GOT3 (cell line): ENCODE results near the gene GLOD4.
"Not testable (repeated sequence)": the region's sequence is repeated elsewhere in the genome, so short reads cannot be mapped to it uniquely, and the experiment has no call there.

ENCODE experiments used
- DNase-seq: peaks from one replicate; lab custom pipeline; 2025; ENCODE audit warnings: mixed read lengths; lab: John Stamatoyannopoulos, UW

GLOD4 gene

DNA sequence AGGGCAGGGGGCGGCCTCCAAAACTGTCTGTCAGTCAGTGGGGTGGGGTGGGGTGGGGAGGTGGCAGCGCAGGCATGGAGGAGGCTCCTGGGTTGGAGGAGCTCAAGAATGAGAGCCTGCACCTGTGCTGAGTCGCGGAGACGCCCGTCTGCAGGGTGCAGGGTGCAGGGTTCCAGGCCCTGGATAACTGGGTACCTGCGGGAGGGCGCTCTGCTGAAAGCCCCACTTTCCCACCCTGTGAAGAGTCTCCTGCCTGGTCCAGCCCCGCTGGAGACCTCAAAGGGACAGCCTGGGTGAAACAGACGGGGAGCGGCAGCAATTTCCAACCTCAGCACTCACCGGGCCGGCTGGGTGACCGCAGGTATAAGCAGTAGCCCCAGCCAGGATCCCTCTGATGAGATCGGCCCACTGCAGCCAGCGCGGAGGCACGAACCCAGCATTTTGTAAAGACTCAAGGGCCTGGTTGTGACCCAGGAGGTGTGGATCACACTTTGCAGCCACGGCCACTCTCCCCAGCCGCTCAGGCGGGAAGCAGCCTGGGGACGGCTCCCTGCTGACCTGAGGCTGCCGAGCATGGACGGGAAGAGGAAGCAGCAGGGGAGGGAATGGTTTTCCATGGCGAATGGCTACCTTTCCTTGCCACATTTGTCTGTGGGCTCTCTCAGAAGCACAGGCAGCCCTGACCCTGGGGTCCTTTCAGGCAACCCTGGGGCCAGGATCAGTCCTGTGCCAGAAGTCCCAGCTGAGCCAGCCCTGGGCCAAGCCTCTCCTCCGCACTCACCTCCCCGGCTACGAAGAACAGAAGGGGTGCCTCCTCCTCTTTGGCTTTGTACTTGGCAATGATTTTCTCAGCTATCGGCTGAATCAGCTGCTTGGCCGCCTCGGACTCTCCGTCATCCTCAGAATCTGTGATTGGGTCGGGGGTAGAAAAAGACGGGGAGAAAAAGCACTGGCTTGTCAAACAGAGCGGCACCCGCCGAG, 21.1 kb upstream of the GLOD4 start:
- no peak for DNase-seq

DNA sequence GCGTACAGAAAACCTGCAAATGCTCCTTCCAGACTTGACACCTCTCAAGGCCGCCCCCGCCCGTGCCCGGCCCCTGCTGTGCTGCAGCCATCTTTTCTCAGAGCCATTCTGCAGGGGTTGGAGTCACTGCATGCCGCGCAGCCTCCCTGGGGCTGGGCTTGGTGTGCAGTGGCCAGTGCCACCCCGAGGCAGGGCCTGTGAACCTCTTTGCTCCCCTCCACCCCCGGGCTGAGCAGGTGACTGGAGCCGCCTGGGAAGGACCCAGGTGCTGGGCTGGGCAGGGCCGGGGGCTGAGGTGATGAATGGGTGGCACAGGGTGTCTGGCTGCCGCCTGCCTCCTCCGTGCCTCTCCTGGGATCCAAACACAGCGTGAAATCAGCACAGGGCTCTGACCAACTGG, 20.4 kb upstream of the GLOD4 start:
- DNase-seq, result no peak

DNA sequence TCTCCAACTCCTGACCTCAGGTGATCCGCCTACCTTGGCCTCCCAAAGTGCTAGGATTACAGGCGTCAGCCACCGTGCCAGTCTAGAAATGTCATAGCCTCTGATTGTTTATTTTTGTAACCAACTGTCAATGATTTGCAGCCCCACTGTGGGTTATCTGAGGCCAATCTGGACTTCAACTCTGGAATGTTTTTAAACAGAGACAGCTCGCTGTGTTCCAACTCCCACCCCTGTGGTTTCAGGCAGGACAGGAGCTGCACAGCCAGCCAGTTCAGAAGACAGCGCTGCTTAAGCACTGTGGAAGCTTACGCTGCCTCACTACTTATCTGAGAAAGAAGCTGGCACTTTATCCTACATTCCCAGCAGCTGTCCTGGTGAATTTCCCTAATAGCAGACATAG, 19.6 kb upstream of the GLOD4 start:
- no peak for DNase-seq

DNA sequence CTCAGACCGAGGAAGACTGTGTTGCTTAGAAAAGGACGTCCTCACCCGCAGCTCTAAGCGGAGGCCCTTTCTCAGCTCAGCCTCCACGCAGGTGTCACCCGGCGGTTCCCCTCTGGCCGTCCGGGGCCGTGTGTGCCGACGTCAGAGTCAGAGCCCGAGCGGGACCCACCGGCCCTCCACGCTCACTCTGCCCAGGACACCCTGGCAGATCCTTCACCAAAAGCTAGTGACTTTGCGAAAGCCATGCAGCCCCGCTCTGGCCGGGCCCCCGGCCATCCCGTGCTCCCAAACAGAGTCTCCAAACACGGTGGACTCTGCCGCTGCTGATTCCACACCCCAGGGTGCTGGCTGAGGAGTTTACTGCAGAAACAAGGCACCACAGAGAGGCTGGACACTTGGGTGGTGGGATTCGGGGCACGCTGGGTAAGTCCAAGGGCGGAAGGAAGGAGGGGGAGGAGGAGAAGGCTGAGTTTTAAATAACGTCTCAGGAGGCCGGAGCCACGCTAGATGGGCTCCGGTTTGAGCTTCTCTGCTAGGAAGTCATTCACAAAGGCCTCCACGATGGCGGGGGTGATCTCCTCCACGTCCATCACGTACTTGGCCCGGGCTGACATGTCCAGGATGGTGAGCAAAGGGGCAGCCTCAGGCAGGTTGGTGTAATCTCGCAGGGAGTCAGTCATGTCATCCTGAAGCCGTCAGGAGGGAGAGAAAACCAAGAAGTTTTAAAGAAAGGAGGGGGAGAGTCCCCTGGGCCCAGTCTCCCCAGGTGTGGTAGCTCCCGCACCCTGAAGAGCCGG, 18.6 kb upstream of the GLOD4 start:
- no peak for DNase-seq

DNA sequence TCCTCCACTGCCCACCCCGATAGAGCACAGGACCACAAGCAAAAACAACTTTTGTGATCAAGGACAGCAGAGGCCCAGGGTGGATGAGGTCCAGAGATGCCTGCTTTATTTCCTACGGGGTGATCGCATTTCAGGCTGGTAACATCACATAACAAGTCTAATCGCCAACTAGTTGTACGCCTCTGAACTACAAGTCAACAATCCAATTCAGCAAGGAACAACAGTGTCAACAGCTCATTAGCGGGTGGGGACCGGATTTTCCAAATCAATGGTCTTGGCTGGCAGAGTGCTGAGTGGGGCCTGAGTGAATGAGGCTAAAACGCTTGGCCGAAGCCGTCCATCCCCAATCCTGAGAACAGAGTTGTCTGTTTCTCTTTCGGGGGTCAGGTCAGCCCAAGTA, 17.2 kb upstream of the GLOD4 start:
- DNase-seq, result no peak

DNA sequence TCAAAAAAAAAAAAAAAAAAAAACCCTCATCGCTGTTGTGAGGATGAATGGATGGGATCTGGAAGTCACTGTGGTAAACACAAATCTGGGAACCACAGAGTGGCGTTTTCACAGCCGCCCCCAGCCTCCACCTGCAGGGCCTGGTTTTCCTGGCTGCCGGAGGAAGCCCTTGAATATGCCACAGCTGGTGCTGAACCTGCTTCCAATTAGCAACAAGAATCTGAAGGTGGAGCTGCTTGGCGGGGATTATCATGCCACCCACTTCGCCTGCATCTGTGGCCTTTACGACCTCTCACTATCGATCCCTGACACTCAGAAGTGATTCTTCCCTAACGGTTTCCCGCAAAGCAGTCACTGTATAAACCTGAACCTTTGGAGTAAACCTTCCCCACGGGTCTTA, 16.2 kb upstream of the GLOD4 start:
- no peak for DNase-seq

DNA sequence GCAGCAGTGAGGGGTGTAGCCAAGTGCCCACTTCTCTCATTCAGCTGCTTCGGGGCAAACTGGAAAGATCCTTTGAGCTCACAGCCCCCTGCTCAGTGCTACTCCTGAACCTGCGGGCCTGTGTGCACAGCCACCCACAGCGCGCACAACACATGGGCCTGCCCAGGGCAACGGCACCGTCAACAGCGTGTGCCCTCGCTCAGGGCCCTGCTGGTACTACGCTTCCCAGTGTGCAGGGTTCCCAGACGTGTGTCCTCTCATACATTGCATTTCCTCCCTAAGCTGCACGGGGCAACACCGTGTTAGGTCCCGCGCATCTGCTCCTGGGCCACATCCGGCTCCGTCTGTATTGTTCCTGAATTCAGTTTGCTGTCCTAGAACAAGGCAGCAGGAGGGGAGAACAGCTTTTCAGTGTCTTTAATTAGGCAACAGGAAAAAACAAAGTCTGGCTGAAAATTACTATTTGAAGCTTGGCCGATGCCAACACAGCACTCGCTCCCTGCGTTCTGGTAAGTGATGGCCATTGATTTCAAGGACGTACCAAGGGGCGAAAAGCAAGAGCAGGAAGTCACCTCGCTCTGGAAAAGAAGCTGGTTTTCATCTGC, 15.3 kb upstream of the GLOD4 start:
- no peak for DNase-seq

DNA sequence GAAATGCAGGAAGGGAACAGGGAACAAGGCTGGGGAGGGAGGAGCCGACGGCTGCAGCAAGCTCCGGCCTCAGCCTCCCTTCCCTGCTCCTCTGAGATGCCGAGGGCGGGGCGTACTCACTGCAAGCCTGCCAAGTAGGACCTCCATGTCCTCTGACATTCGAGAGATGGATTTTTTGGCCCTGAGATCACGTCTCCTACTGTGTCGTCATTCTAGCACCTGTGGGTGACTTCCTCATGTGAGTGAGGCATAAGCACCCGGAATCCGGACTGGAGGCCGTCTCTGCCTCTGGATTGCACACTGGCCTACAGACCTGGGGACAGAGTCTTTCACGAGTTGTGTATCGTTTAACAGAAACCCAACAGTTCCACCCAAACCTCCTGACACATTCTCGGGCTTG, 14.5 kb upstream of the GLOD4 start:
- DNase-seq, result no peak

DNA sequence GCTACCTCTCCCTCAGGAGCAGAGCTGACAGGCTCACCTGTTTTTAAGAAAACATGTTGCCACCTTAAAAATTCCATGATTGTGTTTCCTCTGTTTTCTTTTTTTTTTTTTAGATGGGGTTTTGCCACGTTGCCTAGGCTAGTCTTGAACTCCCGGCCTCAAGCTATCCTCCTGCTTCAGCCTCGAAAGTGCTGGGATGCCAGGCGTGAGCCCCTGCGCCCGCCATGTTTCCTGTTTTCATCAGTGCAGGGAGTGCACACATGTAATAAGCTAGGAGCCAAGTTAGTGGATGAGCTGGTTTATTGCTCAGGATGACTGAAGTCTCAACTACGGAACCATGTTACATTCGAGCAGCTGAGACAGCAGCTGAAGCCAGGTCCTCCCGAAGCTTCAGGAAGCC, 13.6 kb upstream of the GLOD4 start:
- DNase-seq, result no peak

DNA sequence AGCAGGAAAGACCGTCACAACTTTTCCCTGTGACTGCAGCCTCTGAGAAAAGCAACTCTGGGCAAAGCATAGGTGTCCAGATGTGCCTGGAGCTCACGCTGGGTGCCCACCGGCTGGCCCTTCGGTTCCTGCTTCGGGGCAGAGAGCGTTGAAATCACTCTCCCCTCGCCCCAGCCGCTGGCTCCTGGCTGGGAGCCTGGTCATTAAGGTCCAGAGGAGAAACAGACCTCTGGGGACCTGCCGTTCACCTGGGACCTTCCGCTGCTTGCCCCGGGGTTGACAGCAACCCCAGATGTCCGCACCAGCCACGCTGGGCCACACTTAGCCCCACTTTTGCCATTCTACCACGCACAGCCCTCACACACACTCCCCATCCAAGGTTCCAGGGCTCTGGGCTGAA, 13.2 kb upstream of the GLOD4 start:
- DNase-seq, result no peak

DNA sequence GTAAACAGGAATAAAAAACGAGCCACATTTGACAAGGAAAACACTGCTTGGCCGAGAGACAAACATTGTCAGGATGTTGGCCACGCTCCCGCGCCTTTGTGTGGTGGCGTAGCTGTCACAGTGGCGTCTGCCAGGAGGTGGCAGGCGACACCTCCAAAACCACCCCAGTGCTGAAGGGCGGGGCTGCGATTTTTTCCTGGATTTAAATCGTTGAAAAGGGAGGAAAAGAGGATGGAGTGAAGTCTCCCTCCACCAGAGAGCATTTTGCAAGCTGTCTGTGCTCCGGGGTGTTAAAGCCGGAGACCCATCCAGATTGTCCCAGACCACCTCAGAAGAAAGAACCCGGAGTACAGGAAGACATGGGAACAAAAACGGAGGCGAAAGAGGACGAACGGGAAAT, 12.8 kb upstream of the GLOD4 start:
- DNase-seq, result peak; percentile 12

DNA sequence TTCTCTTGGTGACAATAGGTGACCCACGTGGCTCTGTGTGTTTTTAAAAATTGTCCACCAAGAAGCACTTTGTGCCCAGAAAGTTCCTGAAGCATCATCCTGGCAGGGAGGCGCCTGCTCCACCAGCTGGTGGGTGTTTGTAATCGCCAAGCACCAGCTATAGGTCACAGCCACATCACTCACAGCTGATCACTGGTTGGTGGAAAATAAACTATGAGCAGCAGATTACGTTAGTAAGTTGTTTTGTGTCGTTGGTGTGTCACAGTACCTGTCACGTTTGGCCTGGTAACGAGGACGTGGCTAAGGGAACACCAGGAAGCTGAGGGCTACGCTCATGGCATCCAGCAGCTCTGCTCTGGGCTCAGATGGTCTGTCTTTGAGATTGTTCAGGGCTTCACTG, 10.2 kb upstream of the GLOD4 start:
- DNase-seq, result no peak

DNA sequence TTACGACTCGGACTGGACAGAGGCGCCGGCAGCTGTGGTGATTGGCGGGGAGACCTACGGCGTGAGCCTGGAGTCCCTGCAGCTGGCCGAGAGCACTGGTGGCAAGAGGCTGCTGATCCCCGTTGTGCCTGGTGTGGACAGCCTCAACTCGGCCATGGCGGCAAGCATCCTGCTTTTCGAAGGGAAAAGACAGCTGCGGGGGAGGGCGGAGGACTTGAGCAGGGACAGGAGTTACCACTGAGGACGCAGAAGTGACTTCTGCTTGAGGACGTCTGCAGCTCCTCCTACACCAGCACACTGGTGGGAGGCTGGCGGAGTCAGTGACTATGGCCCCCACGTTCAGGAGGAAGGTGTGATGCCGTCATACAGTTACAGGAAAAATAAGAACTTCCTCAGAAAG, 9.7 kb upstream of the GLOD4 start:
- no peak for DNase-seq

DNA sequence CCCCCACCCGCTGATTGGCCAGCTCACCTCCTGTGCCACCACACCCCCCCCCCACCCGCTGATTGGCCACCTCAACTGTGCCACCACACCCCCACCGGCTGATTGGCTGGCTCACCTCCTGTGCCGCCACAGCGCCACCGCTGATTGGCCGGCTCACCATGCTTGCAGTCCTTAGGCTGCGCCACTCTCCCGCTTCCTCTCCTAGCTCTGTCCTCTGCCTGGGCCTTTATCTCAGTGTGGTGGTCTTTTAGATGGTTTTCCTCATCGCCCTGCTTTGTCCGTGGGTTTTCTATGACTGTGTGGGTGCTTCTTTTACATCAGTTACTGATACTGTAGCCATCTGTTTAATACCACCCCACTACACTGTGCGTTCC, 8.8 kb upstream of the GLOD4 start:
- not testable (repeated sequence) for DNase-seq

DNA sequence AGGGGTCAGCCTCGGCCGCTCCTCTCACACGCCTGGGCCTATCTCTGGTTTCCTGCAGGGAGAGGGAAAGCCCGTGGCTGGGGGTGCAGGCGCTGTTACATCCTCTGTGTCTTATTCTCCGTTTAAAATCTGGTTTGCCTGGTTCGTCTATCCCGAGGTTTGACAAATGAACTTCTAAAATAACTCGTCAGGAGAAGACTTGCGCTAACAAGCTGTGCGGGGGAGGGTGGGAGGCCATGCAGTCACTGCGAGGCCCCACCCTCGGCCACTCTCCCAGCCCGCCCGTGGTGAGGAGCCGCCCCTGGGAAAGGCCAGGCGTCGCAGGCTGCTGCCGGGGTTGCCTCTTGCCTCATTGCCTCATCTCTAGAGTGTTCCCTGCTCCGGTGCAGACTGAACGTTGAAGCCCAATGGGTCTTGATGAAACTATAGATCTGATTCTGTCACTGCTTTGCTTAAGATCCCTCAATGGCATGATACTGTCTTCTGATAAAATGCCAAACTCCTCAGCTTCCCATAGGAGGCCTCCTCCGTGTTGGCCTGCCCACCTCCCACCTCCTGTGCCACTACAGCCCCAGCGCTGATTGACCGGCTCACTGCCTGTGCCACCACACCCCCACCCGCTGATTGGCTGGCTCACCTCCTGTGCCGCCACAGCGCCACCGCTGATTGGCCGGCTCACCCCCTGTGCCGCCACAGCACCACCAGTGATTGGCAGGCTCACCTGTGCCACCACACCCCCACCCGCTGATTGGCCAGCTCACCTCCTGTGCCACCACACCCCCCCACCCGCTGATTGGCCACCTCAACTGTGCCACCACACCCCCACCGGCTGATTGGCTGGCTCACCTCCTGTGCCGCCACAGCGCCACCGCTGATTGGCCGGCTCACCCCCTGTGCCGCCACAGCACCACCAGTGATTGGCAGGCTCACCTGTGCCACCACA, 8.1 kb upstream of the GLOD4 start:
- DNase-seq, result not testable (repeated sequence)

DNA sequence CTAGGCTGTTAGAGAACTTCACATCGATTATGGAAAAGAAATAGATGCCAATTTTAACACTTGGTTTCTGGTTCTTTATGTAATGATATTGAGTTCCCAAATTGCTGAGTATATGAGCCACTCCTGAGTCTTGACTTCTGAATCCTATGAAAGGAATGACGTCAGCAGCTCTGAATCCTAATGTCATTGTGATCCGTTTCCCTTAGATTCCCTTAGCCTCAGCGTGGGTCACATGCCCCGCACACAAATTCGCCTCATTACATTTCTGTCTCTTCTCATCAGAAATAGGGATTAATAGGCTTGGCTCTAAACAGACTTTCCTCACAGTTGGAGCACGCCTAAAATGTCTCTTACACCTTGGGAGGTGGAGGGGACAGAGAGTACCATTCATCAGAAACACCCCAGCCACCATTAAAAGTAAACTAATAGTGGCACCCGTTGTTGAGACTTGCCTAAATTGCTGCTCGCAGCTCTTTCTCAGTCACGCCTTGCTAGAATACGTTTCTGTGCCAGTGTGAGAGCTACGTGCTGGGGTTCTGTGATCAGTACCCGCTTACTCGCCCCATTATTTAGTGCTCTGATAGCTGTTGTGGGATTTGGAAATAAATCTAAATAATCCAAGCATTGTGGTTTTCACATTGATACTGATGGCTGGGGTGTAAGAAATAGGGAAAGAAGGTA, 7.2 kb upstream of the GLOD4 start:
- DNase-seq, result no peak

DNA sequence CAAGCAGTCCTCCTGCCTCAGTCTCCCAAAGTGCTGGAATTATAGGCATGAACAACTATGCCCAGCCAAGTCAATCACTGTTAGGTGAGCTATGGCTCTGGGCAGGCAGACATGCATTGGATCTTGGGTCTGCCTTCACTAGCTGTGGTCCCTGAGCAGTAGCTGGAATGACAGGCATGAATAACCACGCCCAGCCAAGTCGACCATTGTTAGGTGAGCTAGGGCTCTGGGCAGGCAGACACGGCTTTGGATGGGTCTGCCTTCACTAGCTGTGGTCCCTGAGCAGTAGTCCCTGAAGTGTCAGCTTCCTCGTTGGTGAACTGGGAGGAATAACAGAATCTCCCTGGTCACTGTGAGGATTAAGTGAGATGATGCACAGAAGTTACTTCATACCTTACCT, 6.5 kb upstream of the GLOD4 start:
- DNase-seq, result no peak

DNA sequence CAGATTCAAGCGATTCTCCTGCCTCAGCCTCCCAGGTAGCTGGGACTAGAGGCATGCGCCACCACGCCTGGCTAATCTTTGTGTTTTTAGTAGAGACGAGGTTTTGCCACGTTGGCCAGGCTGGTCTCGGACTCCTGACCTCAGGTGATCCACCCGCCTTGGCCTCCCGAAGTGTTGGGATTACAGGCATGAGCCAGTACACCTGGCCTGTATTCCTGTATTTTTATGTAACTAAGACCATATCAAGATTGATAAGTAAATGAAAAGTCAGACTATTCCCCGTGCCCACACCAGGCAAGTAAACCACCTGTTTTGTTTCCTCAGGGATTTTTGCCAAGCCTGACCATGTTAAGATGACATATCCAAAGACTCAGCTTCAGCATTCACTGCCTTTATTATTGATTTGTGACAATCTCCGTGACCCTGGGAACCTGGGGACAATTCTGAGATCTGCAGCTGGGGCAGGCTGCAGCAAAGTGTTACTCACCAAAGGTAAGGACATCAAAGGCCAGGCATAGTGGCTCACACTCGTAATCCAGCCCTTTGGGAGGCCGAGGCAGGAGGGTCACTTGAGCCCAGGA, 5.7 kb upstream of the GLOD4 start:
- DNase-seq, result no peak

DNA sequence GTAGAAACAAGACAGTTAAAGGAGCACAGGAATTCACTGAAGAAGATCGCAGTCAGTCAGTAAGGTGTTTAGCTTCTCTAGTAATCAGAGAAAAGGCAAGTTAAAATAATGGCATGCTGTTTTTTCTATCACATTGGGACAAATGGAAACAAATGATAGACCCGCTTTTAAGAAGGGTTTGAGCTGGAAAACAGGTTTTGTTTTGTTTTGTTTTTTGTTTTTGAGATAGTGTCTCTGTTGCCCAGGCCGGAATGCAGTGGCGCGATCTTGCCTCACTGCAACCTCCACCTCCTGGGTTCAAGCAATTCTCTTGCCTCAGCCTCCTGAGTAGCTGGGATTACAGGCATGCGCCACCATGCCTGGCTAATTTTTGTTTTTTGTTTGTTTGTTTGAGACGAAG, 3.8 kb upstream of the GLOD4 start:
- not testable (repeated sequence) for DNase-seq

DNA sequence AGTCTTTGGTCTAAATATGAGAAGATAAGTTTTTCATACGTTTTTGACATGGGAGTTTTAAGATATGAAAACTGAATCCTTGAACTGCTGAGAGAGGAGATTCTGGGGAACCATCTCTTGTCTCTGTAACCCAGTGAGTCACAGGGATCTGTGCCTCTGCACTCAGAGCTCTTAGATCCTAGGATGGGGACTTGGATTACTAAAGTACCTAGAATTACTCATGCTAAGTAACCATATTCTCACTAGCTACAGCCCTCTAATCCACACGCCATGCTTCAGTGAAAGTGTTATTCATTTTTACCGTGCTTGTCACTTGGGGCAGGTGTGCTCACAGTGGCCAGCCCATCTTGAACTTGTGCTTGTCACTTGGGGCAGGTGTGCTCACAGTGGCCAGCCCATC, 2.1 kb upstream of the GLOD4 start:
- DNase-seq, result no peak

DNA sequence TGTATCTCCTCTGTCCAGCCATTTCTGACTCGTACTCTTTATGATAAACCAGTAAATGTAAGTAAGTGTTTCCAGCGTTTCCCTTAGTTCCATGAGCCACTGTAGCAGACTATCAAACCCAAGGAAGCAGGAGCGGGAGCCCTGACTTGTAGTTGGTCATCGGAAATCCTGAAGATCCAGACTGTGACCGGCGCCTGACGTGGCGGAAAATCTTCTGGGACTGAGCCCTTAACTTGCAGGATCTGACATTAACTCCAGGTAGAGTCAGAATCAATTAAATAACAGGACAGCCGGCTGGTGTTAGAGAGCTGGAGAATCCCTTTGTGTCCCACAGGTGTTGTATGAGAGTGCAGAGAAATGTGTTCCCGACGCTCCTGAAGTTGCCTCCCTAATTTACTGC, 4.0 kb downstream of the GLOD4 start:
- DNase-seq, result no peak
